HG02973 (cell line): ENCODE data around the gene PIGU.
"Not testable (repeated sequence)": the region's sequence is repeated elsewhere in the genome, so short reads cannot be mapped to it uniquely, and the experiment has no call there.

Experiments used
- ATAC-seq: cut with Tn5 transposase; IDR thresholded peaks from one replicate; pipeline ENCODE4 v1.9.1; 2021; ENCODE audit warnings: moderate library complexity; ENCODE audit not compliant: unreplicated experiment

Gene PIGU, protein sequence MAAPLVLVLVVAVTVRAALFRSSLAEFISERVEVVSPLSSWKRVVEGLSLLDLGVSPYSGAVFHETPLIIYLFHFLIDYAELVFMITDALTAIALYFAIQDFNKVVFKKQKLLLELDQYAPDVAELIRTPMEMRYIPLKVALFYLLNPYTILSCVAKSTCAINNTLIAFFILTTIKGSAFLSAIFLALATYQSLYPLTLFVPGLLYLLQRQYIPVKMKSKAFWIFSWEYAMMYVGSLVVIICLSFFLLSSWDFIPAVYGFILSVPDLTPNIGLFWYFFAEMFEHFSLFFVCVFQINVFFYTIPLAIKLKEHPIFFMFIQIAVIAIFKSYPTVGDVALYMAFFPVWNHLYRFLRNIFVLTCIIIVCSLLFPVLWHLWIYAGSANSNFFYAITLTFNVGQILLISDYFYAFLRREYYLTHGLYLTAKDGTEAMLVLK

DNA sequence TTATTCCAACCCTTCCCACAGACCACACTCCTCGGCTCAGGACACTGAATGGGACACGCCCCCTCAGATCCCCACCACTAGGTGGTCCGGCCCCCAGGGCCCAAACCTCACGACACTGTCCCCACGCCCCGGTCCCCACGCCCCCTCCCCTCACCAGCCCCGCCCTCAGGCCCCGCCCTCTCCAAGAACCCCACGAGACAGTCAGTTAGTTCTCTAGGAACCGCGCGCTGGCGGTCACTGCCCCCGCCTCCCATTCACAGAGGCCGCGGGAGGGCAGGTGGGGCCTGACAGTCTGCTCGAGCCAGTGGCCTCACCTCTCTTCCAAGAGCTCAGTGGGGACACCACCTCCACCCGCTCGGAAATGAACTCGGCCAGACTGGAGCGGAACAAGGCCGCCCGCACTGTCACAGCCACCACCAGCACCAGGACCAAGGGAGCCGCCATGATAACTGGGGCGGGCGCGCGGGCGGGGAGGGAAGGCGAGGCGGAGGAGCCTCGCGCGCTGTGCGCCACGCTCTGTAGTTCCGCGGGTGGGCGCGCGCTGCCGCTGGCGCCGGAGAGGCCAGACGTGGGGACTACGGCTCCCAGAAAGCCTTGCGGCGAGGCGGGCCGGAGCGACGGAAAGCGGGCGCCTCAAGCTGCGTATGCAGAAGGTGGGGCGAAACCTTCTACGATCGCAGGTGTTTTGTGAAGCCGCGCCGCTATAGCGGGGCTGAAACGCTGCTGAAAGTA lies at the start of gene PIGU:
PIGU (minus strand) TSS at position 451 of the 732 bp plus-strand sequence; CDS start at position 444, 7 bp downstream.
- ATAC-seq = peak; percentile 90

GRCh38 chr20:34724172-34724571 lies 47.3 kb upstream of the PIGU start:
- ATAC-seq = no peak

- ATAC-seq = not testable (repeated sequence)
Measured at GRCh38 chr20:34722560-34722959, 45.7 kb upstream of the PIGU start.

GRCh38 chr20:34720266-34720665 lies 43.4 kb upstream of the PIGU start:
- ATAC-seq = no peak

GRCh38 chr20:34719242-34720017 lies 42.5 kb upstream of the PIGU start:
- peak; percentile 74 for ATAC-seq

GRCh38 chr20:34717230-34718095 lies 40.6 kb upstream of the PIGU start:
- ATAC-seq = no peak

- ATAC-seq = no peak
Measured at GRCh38 chr20:34716921-34717229, 40.0 kb upstream of the PIGU start.

- ATAC-seq = no peak
Measured at GRCh38 chr20:34715384-34715783, 38.5 kb upstream of the PIGU start.

GRCh38 chr20:34713944-34714515 lies 37.1 kb upstream of the PIGU start:
- not testable (repeated sequence) for ATAC-seq

DNA sequence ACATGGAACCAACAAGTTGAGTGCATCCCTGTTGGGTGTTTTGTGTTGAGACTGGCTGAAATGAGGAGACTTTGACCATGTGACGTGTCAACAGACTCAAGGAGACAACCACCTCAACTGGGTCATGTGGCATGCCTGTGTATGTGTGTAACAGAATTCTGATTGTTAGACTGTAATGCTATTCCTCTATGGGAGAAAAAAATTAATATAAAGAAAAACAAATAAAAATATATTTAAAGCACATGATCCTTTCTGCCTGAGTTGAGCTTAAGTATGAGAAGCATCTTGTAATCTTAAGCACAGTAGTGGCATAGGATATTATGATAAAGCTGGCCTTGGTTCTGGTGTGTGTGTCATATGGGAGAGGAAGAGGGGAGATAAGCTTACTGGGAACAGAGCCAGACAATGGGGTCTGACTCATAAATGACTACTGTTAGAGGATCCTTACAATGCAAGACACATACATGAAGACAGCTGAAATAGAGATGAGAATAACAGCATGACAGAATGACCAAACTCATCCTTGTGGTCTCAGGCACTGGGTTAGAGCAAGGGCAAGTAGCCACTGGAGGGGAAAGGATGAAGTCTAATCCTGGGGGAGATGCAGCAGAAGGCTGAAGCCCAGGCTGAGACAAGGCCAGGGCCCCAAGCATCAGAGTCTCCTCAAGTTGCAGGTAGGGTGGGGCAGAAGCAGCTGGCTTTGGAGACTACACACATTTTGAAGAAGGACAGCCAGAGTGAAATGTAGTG lies 36.5 kb upstream of the PIGU start:
- ATAC-seq = no peak

DNA sequence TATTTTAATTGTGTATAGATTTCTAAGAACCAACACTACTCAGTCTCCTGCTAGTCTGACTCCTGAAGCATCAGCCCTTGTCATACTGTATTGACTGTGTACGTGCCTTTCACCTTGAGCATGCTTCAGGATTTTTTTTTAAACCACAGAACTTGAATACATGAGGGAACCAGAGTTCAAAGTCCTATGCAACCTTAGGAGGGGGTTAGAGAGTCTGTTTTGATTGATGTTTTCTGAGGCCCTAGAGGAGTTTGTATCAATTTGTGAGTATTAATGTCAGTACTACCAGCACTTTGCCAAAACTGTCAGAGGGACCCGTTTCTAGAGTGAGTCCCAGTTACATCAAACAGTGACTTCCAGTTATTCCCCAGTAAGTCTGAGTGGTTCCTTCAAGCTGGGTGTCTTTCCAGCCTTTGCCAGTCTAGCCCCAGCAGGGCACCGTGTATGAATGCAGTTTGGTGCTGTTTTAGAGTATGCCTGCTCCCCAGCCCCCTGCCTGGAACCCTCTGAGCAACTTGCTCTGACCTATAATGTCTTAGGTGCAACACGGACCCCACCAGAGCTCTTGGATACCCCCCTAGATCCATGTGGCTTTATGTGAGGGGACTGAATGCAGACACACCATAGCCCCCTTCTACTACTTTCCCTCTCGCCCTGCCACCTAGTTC lies 35.8 kb upstream of the PIGU start:
- no peak for ATAC-seq

DNA sequence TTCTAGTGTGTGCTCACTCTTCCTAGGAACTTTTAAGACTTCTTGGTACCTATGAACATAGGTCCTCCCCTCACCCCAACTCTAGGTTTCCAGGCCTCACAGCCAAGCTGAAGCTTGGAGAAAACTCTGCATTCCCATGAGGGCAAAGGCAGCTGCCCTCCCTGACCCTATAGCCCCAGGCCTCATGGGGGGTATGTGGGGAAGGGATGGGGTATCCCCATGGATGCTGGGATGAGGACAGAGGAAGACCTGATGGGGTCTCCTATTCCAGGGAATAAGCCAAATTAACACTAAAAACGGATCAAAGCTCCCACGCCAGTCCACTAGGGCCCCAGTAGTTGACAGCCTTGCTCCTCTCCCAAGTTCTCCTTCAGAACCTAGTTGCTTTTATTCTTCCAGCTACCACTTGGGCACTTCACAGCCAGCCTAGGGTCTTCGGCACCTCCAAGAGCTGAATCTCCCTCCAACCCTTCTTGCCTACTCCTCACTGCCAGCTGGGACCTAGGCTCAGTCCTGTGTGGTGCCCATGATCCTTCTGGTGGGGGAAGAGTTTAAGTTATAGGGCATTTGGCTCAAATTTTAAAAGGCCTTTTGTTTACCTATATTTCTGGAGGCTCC lies 35.0 kb upstream of the PIGU start:
- ATAC-seq = no peak

- no peak for ATAC-seq
Measured at GRCh38 chr20:34710861-34711574, 34.1 kb upstream of the PIGU start.

DNA sequence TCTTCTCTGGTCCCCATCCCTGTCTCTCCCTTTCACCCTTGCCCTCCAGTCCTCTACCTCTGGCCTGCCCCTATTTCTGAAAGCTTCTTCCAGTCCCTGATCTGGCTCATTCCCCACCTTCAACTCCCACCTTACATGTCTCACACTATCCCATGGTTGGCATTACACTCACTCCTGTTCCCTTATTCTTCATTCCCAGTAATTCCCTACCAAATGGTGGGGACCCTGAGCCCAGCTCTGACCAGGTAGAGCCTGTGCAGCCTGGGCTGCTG lies 33.6 kb upstream of the PIGU start:
- ATAC-seq = no peak

GRCh38 chr20:34709831-34710567 lies 33.1 kb upstream of the PIGU start:
- peak; percentile 14 for ATAC-seq

- peak; percentile 34 for ATAC-seq
Measured at GRCh38 chr20:34709044-34709830, 32.3 kb upstream of the PIGU start.

DNA sequence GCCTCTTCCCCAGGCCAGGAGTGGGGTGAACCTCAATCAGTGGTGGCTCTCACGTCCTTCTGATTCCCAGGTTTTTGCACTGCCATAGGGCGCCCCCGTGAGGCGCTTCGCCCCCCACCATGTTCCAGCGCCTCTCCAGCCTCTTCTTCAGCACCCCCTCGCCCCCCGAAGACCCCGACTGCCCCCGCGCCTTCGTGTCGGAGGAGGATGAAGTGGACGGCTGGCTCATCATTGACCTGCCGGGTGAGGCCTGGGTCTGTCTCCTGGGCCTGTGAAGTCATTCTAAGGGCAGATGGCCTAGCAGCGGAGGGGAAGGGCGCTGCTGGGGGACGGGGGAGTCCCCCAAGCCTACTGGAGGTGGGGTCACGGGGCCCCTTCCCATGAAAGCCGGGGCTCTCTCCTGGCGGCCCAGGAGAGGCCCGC lies 31.7 kb upstream of the PIGU start:
- ATAC-seq = peak; percentile 14
